ENCODE data around the gene FAT1. TPM values are rescaled to one million over a fixed set of nuclear protein-coding genes. Genes with fewer than 3 reads are reported as not detected.

The FAT1 gene
- polyA plus RNA-seq, 1 experiment, result 422 TPM

- DNase-seq (ENCODE audit: low read depth, low spot score), result no peak
- H3K9me3 ChIP-seq (ENCODE audit: control insufficient read depth, insufficient read depth, low read length), result peaks cover 10% of the 10 kb centered on the region
- H3K27ac ChIP-seq (ENCODE audit: low read depth, low read length), result peak overlapping the region; percentile 98
- H3K27me3 ChIP-seq (ENCODE audit: control insufficient read depth, insufficient read depth, low read length), result no peaks in the 10 kb centered on the region
- ChIA-PET CTCF (interaction anchor here (0.6 to 1.5 kb wide), 12 partner anchors 16 to 261 kb away, joined by 3 to 7 read pairs (median 3); no protein-coding TSS in a partner anchor), POLR2A (interaction anchor here (0.6 to 1.7 kb wide), 2 partner anchors 65 to 195 kb away, joined by 3 to 5 read pairs; no protein-coding TSS in a partner anchor)
- TF ChIP-seq CTCF (IDR thresholded peaks at IDR 0.05; ENCODE audit: low read depth, low read length), result no peak
- peak overlapping the region; percentile 93 for H3K4me3 ChIP-seq (ENCODE audit: low read depth, low read length)
Measured at GRCh38 chr4:186724864-186725468, 1.3 kb upstream of the FAT1 start.

GRCh38 chr4:186724058-186724863 is 605 bp upstream of the FAT1 start:
- no peak for TF ChIP-seq CTCF (IDR thresholded peaks at IDR 0.05; ENCODE audit: low read depth, low read length)
- DNase-seq (ENCODE audit: low read depth, low spot score), result no peak
- Histone ChIP-seq H3K4me3 (ENCODE audit: low read depth, low read length) (peak overlapping the region; percentile 93), H3K9me3 (ENCODE audit: control insufficient read depth, insufficient read depth, low read length) (peaks cover 10% of the 10 kb centered on the region), H3K27ac (ENCODE audit: low read depth, low read length) (peak overlapping the region; percentile 98), H3K27me3 (ENCODE audit: control insufficient read depth, insufficient read depth, low read length) (no peaks in the 10 kb centered on the region)
- CTCF ChIA-PET, result interaction anchor here (0.6 to 0.8 kb wide), 3 partner anchors 15 to 1014 kb away, joined by 3 to 6 read pairs (median 3); no protein-coding TSS in a partner anchor
- POLR2A ChIA-PET, result interaction anchor here (0.6 to 1.3 kb wide), 7 partner anchors 37 to 254 kb away, joined by 3 to 9 read pairs (median 3); no protein-coding TSS in a partner anchor

- no peak overlapping the region for H3K27ac ChIP-seq (ENCODE audit: low read depth, low read length)
- ChIA-PET CTCF (no interaction called here), POLR2A (no interaction called here)
- peak overlapping the region; percentile 93 for H3K4me3 ChIP-seq (ENCODE audit: low read depth, low read length)
- DNase-seq (ENCODE audit: low read depth, low spot score), result no peak
- no peak for TF ChIP-seq CTCF (IDR thresholded peaks at IDR 0.05; ENCODE audit: low read depth, low read length)
- no peaks in the 10 kb centered on the region for H3K27me3 ChIP-seq (ENCODE audit: control insufficient read depth, insufficient read depth, low read length)
- H3K9me3 ChIP-seq (ENCODE audit: control insufficient read depth, insufficient read depth, low read length), result peaks cover 15% of the 10 kb centered on the region
Measured at GRCh38 chr4:186722796-186723291, 812 bp downstream of the FAT1 start.

GRCh38 chr4:186719925-186720694 is 3.5 kb downstream of the FAT1 start:
- no peak for DNase-seq (ENCODE audit: low read depth, low spot score)
- H3K9me3 ChIP-seq (ENCODE audit: control insufficient read depth, insufficient read depth, low read length), result peaks cover 16% of the 10 kb centered on the region
- POLR2A ChIA-PET, result no interaction called here
- no peaks in the 10 kb centered on the region for H3K27me3 ChIP-seq (ENCODE audit: control insufficient read depth, insufficient read depth, low read length)
- TF ChIP-seq CTCF (IDR thresholded peaks at IDR 0.05; ENCODE audit: low read depth, low read length), result peak; percentile 36
- no peak overlapping the region for H3K27ac ChIP-seq (ENCODE audit: low read depth, low read length)
- CTCF ChIA-PET, result interaction anchor here (0.8 to 1.3 kb wide), 3 partner anchors 17 to 133 kb away, joined by 3 to 5 read pairs (median 3); no protein-coding TSS in a partner anchor
- H3K4me3 ChIP-seq (ENCODE audit: low read depth, low read length), result no peak overlapping the region
